Measurements from ENCODE around the gene YKT6. TPM values are rescaled to one million over a fixed set of nuclear protein-coding genes. Genes with fewer than 3 reads are reported as not detected.
A peak's percentile ranks its signal among the peaks of the same experiment; 100 is the strongest.

Gene YKT6
- 10 to 100 TPM; 53.5 to 57.3 TPM for total RNA-seq

GRCh38 chr7:44200699-44201461, at the start of gene YKT6:
TSS of gene YKT6 (plus strand) at chr7:44200978. CDS start at chr7:44201136, 158 bp downstream.
- peaks cover 7% of the 10 kb centered on the region for H3K36me3 Mint-ChIP-seq (ENCODE audit: low read depth)
- H3K4me3 Mint-ChIP-seq, result peak within 1 kb of the TSS; percentile 82
- H3K4me1 Mint-ChIP-seq (ENCODE audit: low read depth), result peaks cover 28% of the 10 kb centered on the region
- no peaks in the 10 kb centered on the region for H3K27me3 Mint-ChIP-seq (ENCODE audit: low read depth)
- CTCF ChIA-PET, result interaction anchor here (0.8 to 1.1 kb wide), 3 partner anchors 8 to 428 kb away, joined by 3 read pairs; no protein-coding TSS in a partner anchor
- peak; percentile 98 for DNase-seq
- intact Hi-C loops (cut with micrococcal nuclease), result loop anchor here (1.0 to 2.0 kb wide), 4 partner anchors 78 to 290 kb away; partner anchors contain the start of genes NUDCD3, POLD2 and POLM
- peak within 1 kb of the TSS; percentile 56 for H3K27ac Mint-ChIP-seq
- no peaks in the 10 kb centered on the region for H3K9me3 Mint-ChIP-seq

GRCh38 chr7:44151956-44152355, 48.8 kb upstream of the YKT6 start:
- CTCF ChIA-PET, result no interaction called here
- H3K27ac Mint-ChIP-seq, result no peak overlapping the region
- intact Hi-C loops (cut with micrococcal nuclease), result no loop called here

GRCh38 chr7:44152971-44153947, 47.5 kb upstream of the YKT6 start:
- Mint-ChIP-seq H3K27me3 (ENCODE audit: low read depth) (no peaks in the 10 kb centered on the region), H3K4me1 (ENCODE audit: low read depth) (no peaks in the 10 kb centered on the region), H3K27ac (no peak overlapping the region), H3K4me3 (no peak overlapping the region), H3K9me3 (no peaks in the 10 kb centered on the region), H3K36me3 (ENCODE audit: low read depth) (no peaks in the 10 kb centered on the region)
- CTCF ChIA-PET, result interaction anchor here (0.7 kb wide), 1 partner anchor 412 kb away, joined by 4 read pairs; no protein-coding TSS in a partner anchor
- intact Hi-C loops (cut with micrococcal nuclease), result no loop called here
- no peak for DNase-seq

More at GRCh38 chr7:44151956-44152355, 48.8 kb upstream of the YKT6 start:
- no peaks in the 10 kb centered on the region for H3K36me3 Mint-ChIP-seq (ENCODE audit: low read depth)
- no peak for DNase-seq
- H3K4me1 Mint-ChIP-seq (ENCODE audit: low read depth), result no peaks in the 10 kb centered on the region
- H3K27me3 Mint-ChIP-seq (ENCODE audit: low read depth), result no peaks in the 10 kb centered on the region
- no peaks in the 10 kb centered on the region for H3K9me3 Mint-ChIP-seq
- H3K4me3 Mint-ChIP-seq, result no peak overlapping the region

GRCh38 chr7:44153948-44154335, 46.8 kb upstream of the YKT6 start:
- Mint-ChIP-seq H3K4me3 (no peak overlapping the region), H3K4me1 (ENCODE audit: low read depth) (no peaks in the 10 kb centered on the region), H3K27me3 (ENCODE audit: low read depth) (no peaks in the 10 kb centered on the region), H3K27ac (no peak overlapping the region), H3K9me3 (no peaks in the 10 kb centered on the region), H3K36me3 (ENCODE audit: low read depth) (no peaks in the 10 kb centered on the region)
- CTCF ChIA-PET, result no interaction called here
- DNase-seq, result no peak
- intact Hi-C loops (cut with micrococcal nuclease), result no loop called here

GRCh38 chr7:44154703-44155102, 46.1 kb upstream of the YKT6 start:
- Mint-ChIP-seq H3K4me3 (no peak overlapping the region), H3K36me3 (ENCODE audit: low read depth) (no peaks in the 10 kb centered on the region), H3K9me3 (no peaks in the 10 kb centered on the region), H3K4me1 (ENCODE audit: low read depth) (no peaks in the 10 kb centered on the region), H3K27ac (no peak overlapping the region), H3K27me3 (ENCODE audit: low read depth) (no peaks in the 10 kb centered on the region)
- intact Hi-C loops (cut with micrococcal nuclease), result no loop called here
- CTCF ChIA-PET, result no interaction called here
- no peak for DNase-seq

- CTCF ChIA-PET, result no interaction called here
- no peak overlapping the region for H3K4me3 Mint-ChIP-seq
- H3K27me3 Mint-ChIP-seq (ENCODE audit: low read depth), result no peaks in the 10 kb centered on the region
- H3K27ac Mint-ChIP-seq, result no peak overlapping the region
- no peaks in the 10 kb centered on the region for H3K9me3 Mint-ChIP-seq
- no peak for DNase-seq
- no peaks in the 10 kb centered on the region for H3K36me3 Mint-ChIP-seq (ENCODE audit: low read depth)
- intact Hi-C loops (cut with micrococcal nuclease), result no loop called here
- no peaks in the 10 kb centered on the region for H3K4me1 Mint-ChIP-seq (ENCODE audit: low read depth)
These were observed 45.3 kb upstream of the YKT6 start for GRCh38 chr7:44155191-44156185.

DNA sequence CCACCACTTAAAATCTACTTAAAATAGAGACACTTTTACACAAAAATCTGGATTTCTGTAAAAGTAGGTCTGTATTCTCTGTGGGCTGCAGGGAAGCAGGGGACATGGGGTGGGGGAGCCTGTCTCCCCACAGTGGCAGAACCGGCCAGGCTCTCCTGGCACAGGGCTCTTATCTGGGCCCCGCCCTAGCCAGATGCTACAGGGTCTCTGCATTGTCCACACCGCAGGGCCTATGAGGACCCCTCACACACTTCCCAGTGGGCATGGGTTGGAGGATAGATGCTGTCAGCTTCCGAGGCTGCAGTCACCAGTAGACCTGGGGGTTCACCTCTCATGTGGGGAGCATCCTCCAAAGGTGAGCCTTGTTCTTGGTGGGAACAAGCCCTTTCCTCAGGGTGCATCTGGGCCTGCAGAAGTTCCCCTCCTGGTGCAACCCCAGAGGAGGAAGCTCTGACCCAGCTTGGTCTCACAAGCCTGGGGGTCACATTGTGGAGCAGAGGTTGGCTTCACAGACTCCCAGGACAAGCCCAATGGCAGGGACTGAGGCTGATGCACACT, 44.2 kb upstream of the YKT6 start:
- Mint-ChIP-seq H3K27ac (no peak overlapping the region), H3K4me3 (no peak overlapping the region), H3K36me3 (ENCODE audit: low read depth) (no peaks in the 10 kb centered on the region), H3K27me3 (ENCODE audit: low read depth) (no peaks in the 10 kb centered on the region), H3K9me3 (no peaks in the 10 kb centered on the region), H3K4me1 (ENCODE audit: low read depth) (no peaks in the 10 kb centered on the region)
- intact Hi-C loops (cut with micrococcal nuclease), result no loop called here
- no peak for DNase-seq
- CTCF ChIA-PET, result no interaction called here

GRCh38 chr7:44157116-44158080, 43.4 kb upstream of the YKT6 start:
- no peaks in the 10 kb centered on the region for H3K9me3 Mint-ChIP-seq
- H3K4me1 Mint-ChIP-seq (ENCODE audit: low read depth), result no peaks in the 10 kb centered on the region
- CTCF ChIA-PET, result no interaction called here
- no peak overlapping the region for H3K27ac Mint-ChIP-seq
- H3K36me3 Mint-ChIP-seq (ENCODE audit: low read depth), result no peaks in the 10 kb centered on the region
- H3K4me3 Mint-ChIP-seq, result no peak overlapping the region
- intact Hi-C loops (cut with micrococcal nuclease), result no loop called here
- H3K27me3 Mint-ChIP-seq (ENCODE audit: low read depth), result no peaks in the 10 kb centered on the region
- no peak for DNase-seq

GRCh38 chr7:44158096-44158872, 42.5 kb upstream of the YKT6 start:
- Mint-ChIP-seq H3K36me3 (ENCODE audit: low read depth) (no peaks in the 10 kb centered on the region), H3K4me3 (no peak overlapping the region), H3K4me1 (ENCODE audit: low read depth) (no peaks in the 10 kb centered on the region), H3K9me3 (no peaks in the 10 kb centered on the region), H3K27me3 (ENCODE audit: low read depth) (no peaks in the 10 kb centered on the region), H3K27ac (no peak overlapping the region)
- intact Hi-C loops (cut with micrococcal nuclease), result no loop called here
- DNase-seq, result no peak
- CTCF ChIA-PET, result no interaction called here

GRCh38 chr7:44158873-44159631, 41.7 kb upstream of the YKT6 start:
- no peak for DNase-seq
- H3K27me3 Mint-ChIP-seq (ENCODE audit: low read depth), result no peaks in the 10 kb centered on the region
- CTCF ChIA-PET, result no interaction called here
- no peaks in the 10 kb centered on the region for H3K4me1 Mint-ChIP-seq (ENCODE audit: low read depth)
- no peak overlapping the region for H3K27ac Mint-ChIP-seq
- H3K9me3 Mint-ChIP-seq, result no peaks in the 10 kb centered on the region
- intact Hi-C loops (cut with micrococcal nuclease), result no loop called here
- no peaks in the 10 kb centered on the region for H3K36me3 Mint-ChIP-seq (ENCODE audit: low read depth)
- no peak overlapping the region for H3K4me3 Mint-ChIP-seq
